ENCODE measurements around the gene OCIAD2.
"Not testable (repeated sequence)": the region's sequence is repeated elsewhere in the genome, so short reads cannot be mapped to it uniquely, and the experiment has no call there.

Gene OCIAD2

DNA sequence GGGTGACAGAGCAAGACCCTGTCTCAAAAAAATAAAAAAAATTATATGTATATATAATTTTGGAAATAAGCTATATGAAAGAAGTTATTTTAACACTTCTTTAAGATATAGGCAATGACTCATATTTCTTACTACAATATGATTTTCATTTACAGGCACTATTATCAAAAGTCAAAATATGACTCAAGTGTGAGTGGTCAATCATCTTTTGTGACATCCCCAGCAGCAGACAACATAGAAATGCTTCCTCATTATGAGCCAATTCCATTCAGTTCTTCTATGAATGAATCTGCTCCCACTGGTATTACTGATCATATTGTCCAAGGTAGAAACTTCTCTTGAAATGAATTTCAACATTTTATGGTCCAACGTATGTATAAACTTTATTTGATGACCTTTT lies 54.9 kb downstream of the OCIAD2 start:
- no peak for DNase-seq

DNA sequence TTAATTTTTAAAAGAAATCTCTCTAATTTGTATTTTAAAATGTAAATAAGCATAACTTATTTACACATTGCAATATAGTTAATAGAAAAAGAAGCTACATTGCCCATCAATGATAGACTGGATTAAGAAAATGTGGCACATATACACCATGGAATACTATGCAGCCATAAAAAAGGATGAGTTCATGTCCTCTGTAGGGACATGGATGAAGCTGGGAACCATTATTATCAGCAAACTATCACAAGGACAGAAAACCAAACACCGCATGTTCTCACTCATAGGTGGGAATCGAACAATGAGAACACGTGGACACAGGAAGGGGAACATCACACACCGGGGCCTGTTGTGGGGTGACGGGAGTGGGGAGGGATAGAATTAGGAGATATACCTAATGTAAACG lies 57.8 kb downstream of the OCIAD2 start:
- not testable (repeated sequence) for DNase-seq

DNA sequence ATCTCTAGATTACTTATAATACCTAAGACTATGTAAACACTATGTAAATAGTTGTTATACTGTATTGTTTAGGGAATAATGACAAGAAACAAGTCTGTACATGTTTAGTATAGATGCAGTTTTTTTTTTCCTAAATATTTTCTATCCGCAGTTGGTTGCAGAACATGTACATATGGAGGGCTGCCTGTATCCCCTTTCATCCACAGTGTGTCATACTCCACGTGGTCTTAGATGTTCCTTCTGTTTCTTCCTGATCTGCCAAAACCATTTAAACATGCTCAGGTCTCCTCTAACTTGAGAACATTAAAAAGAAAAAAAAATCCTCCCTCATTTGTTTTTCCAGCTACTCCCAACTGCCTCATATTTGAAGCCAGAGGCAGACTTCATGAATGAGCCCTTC lies 61.7 kb downstream of the OCIAD2 start:
- DNase-seq = no peak

DNA sequence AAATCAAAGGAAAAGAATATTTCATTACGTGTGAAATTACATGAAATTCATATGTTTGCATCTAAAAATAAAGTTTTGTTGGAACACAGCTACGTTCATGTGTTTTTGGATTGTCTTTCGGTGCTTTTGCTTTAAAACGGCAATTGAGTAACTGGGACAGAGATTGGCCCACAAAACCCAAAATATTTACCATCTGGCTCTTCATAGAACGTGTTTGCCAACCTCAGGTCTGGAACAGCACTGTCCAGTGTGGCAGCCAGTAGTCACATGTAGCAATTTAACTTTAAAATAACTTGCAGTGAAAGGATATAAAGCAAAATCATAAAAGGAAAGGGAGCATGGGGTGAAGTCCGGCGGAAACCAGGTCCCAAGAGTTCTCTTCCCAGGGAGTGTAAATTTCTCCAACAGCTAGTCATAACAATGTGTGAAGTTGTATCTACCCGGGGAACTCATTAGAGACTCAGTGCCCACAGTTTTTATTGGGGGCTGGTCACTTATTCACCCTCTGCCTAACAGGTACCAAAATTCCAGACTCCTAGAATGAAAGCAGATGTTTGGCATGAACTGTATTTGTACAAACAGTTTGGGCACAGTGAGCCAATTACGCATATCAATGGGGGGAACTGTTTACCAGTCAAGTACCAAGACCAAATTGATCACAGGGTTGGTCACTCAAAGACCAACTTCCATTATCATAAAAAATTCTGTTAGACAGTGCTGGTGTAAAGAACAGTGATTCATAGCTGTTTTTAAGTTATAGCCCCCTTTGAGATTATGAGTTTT lies 65.3 kb downstream of the OCIAD2 start:
- DNase-seq = no peak

DNA sequence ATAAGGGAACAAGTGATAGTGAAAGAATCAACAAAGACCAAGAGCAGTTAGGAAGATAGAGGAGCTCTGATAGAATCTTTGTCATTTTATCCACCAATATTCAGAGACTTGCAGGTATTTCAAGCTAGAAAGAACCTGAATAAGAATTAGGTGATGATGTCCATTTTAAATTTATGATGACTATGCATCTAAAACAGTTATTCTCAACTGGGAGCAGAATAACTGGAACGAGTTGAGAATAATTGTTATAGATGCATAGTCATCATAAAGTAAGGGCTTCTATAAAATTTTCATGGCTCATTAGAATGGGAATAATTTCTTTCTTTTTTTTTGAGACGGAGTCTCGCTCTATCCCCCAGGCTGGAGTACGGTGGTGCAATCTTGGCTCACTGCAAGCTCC lies 69.9 kb downstream of the OCIAD2 start:
- DNase-seq = no peak
